Measurements from ENCODE around the gene SORCS2. TPM values are rescaled to one million over a fixed set of nuclear protein-coding genes. Genes with fewer than 3 reads are reported as not detected.

The SORCS2 gene
- total and polyA plus RNA-seq, 2 of the 8 experiments (the other 6 are each of a cell fraction or from before 2014, with no cell fraction given) = 0.36 to 1.8 TPM

DNA sequence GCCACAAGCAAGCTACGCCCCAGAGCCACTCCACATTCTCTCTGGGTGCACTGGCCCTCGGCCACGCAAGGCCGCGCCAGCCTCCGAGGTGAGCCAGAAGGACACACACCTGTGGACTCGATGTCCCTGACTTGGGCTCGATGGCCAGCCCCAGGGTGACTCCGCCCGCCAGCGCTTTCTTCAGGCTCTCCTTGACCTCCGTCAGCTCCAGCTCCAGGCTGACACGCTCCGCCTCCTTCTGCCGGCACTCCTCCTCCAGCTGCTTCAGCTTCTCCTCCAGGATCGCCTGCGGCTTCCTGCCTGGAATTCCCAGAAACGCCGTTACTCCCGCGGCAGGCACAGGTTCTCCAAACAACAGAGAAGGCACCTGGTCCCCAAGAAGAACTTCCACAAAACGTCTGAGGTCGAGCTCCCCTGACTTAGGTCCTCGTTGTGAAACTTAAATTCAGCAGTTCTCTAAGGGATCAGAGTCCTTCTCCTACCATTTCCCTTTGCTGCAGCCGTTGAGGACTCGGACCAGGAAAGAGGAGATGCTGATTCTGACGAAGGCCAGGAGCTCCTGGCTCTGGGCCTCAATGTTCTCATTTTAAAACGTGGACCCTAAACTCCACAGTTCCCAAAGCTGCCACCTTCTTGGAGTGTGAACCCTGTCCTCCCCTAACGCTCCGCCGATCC lies 580.5 kb downstream of the SORCS2 start:
- H4K20me1 ChIP-seq (replicated peaks in 1 of 2; ENCODE audit: control insufficient read depth in 1 of 2, insufficient read depth in 2 of 2, low read length in 2 of 2) = peaks cover 0 to 2% of the 10 kb centered on the region in 2 experiments
- H2BK15ac ChIP-seq (ENCODE audit: low read length) = no peak overlapping the region
- H4K91ac ChIP-seq (replicated peaks; ENCODE audit: insufficient read length, low read length) = no peak overlapping the region
- H3K4ac ChIP-seq (replicated peaks; ENCODE audit: insufficient read length, low read depth, low read length) = no peak overlapping the region
- 90% methylated on average over 28 of the region's 31 CpGs; no CpG with 5 or more reads in 1 of the 2 experiments for WGBS, 2 experiments (ENCODE audit: extremely low coverage in 1 of 2, insufficient coverage in 1 of 2, insufficient read length in 1 of 2, insufficient replicate concordance in 2 of 2, low coverage in 1 of 2, low lambda C conversion rate in 2 of 2, missing lambda C conversion rate in 1 of 2)
- no peak overlapping the region for H3K18ac ChIP-seq (ENCODE audit: extremely low read depth, low read length)
- no peaks in the 10 kb centered on the region; the same call in 1 of the 2 replicates for H3K79me1 ChIP-seq (ENCODE audit: low read depth, low read length)
- ChIA-PET POLR2A (ENCODE audit: partially characterized antibody) (no interaction called here), CTCF (ENCODE audit: partially characterized antibody) (interaction anchor here (0.7 to 4.0 kb wide), 10 partner anchors 12 to 494 kb away, joined by 3 to 23 read pairs (median 3); no protein-coding TSS in a partner anchor)
- no peak overlapping the region for H2AK5ac ChIP-seq (ENCODE audit: low read depth, low read length)
- H2BK20ac ChIP-seq (ENCODE audit: low read length) = no peak overlapping the region
- H3K27me3 ChIP-seq (replicated peaks in 1 of 4; ENCODE audit: control insufficient read depth in 3 of 4, extremely low read depth in 1 of 4, insufficient read depth in 3 of 4, low read length in 3 of 4) = no peaks in the 10 kb centered on the region
- H2AFZ ChIP-seq (ENCODE audit: low read length) = no peak overlapping the region
- H2BK120ac ChIP-seq (replicated peaks; ENCODE audit: low read depth, low read length) = no peak overlapping the region
- no peak overlapping the region for H3K4me3 ChIP-seq (ENCODE audit: extremely low read depth in 1 of 4, insufficient read depth in 2 of 4, low read depth in 3 of 4, low read length in 4 of 4)
- TF ChIP-seq PHF8 (conservative IDR thresholded peaks at IDR 0.05; ENCODE audit: low read depth, low read length) (no peak), SP1 (IDR thresholded peaks at IDR 0.05; ENCODE audit: low read depth, low read length) (no peak), RAD21 (IDR thresholded peaks at IDR 0.05 in 1 of 2, conservative IDR thresholded peaks at IDR 0.05 in 1 of 2; ENCODE audit: low read depth in 2 of 2, low read length in 2 of 2) (no peak), FOSL1 (IDR thresholded peaks at IDR 0.05; ENCODE audit: insufficient read depth, low read depth, low read length) (no peak), BACH1 (IDR thresholded peaks at IDR 0.05; ENCODE audit: low read length) (no peak), NANOG (IDR thresholded peaks at IDR 0.05; ENCODE audit: insufficient read depth, low read depth, low read length, poor library complexity, severe bottlenecking) (no peak), TCF12 (IDR thresholded peaks at IDR 0.05; ENCODE audit: low read depth, low read length) (no peak), POLR2A (IDR thresholded peaks at IDR 0.05; ENCODE audit: control extremely low read depth in 1 of 2, low read depth in 2 of 2, low read length in 2 of 2) (no peak), TAF7 (optimal IDR thresholded peaks at IDR 0.05; ENCODE audit: borderline replicate concordance, low read depth, low read length) (no peak), BRCA1 (IDR thresholded peaks at IDR 0.05; ENCODE audit: low read depth, low read length) (no peak)
- TF ChIP-seq, protein P1, sequence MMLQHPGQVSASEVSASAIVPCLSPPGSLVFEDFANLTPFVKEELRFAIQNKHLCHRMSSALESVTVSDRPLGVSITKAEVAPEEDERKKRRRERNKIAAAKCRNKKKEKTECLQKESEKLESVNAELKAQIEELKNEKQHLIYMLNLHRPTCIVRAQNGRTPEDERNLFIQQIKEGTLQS (IDR thresholded peaks at IDR 0.05; ENCODE audit: insufficient read depth, low read depth, low read length) = no peak
- TF ChIP-seq, protein P2, sequence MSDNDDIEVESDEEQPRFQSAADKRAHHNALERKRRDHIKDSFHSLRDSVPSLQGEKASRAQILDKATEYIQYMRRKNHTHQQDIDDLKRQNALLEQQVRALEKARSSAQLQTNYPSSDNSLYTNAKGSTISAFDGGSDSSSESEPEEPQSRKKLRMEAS (IDR thresholded peaks at IDR 0.05) = no peak
- H2BK12ac ChIP-seq (ENCODE audit: low read depth, low read length) = no peak overlapping the region
- DNase-seq (ENCODE audit: low read depth in 1 of 2, low spot score in 2 of 2) (no peak), FAIRE-seq (no peak)
- no peak overlapping the region for H3K9ac ChIP-seq (replicated peaks in 1 of 4; ENCODE audit: extremely low read depth in 1 of 4, low read depth in 3 of 4, low read length in 3 of 4)
- no peak overlapping the region for H4K8ac ChIP-seq (ENCODE audit: extremely low read depth, insufficient read depth, low read length)
- H3K23ac ChIP-seq (ENCODE audit: insufficient read length) = no peak overlapping the region
- no peak overlapping the region for H4K5ac ChIP-seq (ENCODE audit: insufficient read length, low read depth, low read length)
- no peak overlapping the region for H3K56ac ChIP-seq (replicated peaks; ENCODE audit: insufficient read length, low read depth, low read length)
- H3K4me2 ChIP-seq (ENCODE audit: insufficient read depth in 1 of 2, low read depth in 2 of 2, low read length in 2 of 2) = no peak overlapping the region
- H3K4me1 ChIP-seq (replicated peaks in 1 of 4; ENCODE audit: control insufficient read depth in 3 of 4, insufficient read depth in 4 of 4, low read length in 3 of 4) = peaks cover 0 to 6% (median 1%) of the 10 kb centered on the region in 4 experiments; a peak in 4 of 7 replicates
- no peaks in the 10 kb centered on the region for H3K79me2 ChIP-seq (ENCODE audit: control insufficient read depth in 1 of 2, insufficient read depth in 2 of 2, low read length in 2 of 2)
- H3K9me3 ChIP-seq (ENCODE audit: insufficient read depth in 2 of 2, low read depth in 1 of 2, low read length in 1 of 2) = no peaks in the 10 kb centered on the region
- peaks cover 0 to 11% (median 4%) of the 10 kb centered on the region in 4 experiments; a peak in 3 of 8 replicates for H3K36me3 ChIP-seq (ENCODE audit: control insufficient read depth in 2 of 4, insufficient read depth in 4 of 4, low read length in 3 of 4)
- H2BK5ac ChIP-seq (ENCODE audit: low read depth, low read length) = no peak overlapping the region
- H3K27ac ChIP-seq (ENCODE audit: low read depth, low read length) = no peak overlapping the region
- H3K14ac ChIP-seq (ENCODE audit: insufficient read length) = no peak overlapping the region
- no peaks in the 10 kb centered on the region for H3K23me2 ChIP-seq (ENCODE audit: low read depth, low read length)
